Nephron (organoid): Measurements from ENCODE around the gene ADARB2.

Experiments
- H3K27ac Mint-ChIP-seq, 3 experiments: 2 replicates each; pipeline ENCODE4 v1.8.0; 2020; ENCODE audit warnings: mixed read lengths in 3 of 3, mild to moderate bottlenecking in 2 of 3, moderate library complexity in 1 of 3
- H3K27me3 Mint-ChIP-seq: 2 replicates; pipeline ENCODE4 v1.8.0; 2021; ENCODE audit warnings: low read depth, mild to moderate bottlenecking, moderate library complexity, mixed read lengths
- H3K36me3 Mint-ChIP-seq: 2 replicates; pipeline ENCODE4 v1.8.0; 2020; ENCODE audit warnings: low read depth, mixed read lengths
- H3K4me1 Mint-ChIP-seq: 2 replicates; pipeline ENCODE4 v1.8.0; 2020; ENCODE audit warnings: mixed read lengths
- H3K4me3 Mint-ChIP-seq, 3 experiments: 2 replicates each; pipeline ENCODE4 v1.8.0; 2020; ENCODE audit warnings: mild to moderate bottlenecking in 3 of 3, mixed read lengths in 3 of 3, moderate library complexity in 2 of 3
- H3K9me3 Mint-ChIP-seq: 2 replicates; pipeline ENCODE4 v1.8.0; 2020; ENCODE audit warnings: mixed read lengths
- TF ChIP-seq, protein P1 (sequence below), 3 experiments: fragments of 200-600 bp; sonication (generic); IDR thresholded peaks; one replicate each; pipeline ENCODE4 v1.5.0; 2021; ENCODE audit warnings: antibody characterized with exemption in 3 of 3; ENCODE audit not compliant: unreplicated experiment in 3 of 3

The ADARB2 gene

DNA sequence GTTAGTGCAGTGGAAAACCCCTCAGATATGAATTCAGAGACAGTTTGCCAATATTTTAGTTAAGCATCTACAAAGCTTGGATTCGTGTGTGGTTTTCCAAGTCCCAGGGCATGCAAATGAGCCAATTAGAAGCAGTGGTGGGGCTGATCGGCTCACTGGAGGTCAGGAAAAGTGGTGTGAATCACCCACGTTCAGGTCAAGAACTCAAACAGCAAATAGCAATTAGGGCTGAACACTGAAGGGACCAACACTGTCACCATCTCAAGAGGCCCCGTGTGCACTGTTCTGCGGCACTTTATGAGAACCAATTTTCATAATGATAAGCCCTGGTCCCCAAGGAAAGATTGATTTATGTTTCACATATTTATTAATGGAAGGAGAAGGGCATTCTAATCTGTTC, 68.9 kb downstream of the ADARB2 start:
- no peaks in the 10 kb centered on the region for H3K36me3 Mint-ChIP-seq
- TF ChIP-seq, protein P1, sequence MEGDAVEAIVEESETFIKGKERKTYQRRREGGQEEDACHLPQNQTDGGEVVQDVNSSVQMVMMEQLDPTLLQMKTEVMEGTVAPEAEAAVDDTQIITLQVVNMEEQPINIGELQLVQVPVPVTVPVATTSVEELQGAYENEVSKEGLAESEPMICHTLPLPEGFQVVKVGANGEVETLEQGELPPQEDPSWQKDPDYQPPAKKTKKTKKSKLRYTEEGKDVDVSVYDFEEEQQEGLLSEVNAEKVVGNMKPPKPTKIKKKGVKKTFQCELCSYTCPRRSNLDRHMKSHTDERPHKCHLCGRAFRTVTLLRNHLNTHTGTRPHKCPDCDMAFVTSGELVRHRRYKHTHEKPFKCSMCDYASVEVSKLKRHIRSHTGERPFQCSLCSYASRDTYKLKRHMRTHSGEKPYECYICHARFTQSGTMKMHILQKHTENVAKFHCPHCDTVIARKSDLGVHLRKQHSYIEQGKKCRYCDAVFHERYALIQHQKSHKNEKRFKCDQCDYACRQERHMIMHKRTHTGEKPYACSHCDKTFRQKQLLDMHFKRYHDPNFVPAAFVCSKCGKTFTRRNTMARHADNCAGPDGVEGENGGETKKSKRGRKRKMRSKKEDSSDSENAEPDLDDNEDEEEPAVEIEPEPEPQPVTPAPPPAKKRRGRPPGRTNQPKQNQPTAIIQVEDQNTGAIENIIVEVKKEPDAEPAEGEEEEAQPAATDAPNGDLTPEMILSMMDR (IDR thresholded peaks at IDR 0.05; ENCODE audit: unreplicated experiment in 3 of 3): no peak
- H3K4me1 Mint-ChIP-seq: peaks cover 4% of the 10 kb centered on the region
- H3K27me3 Mint-ChIP-seq: peaks cover 8% of the 10 kb centered on the region
- H3K9me3 Mint-ChIP-seq: no peaks in the 10 kb centered on the region
- H3K4me3 Mint-ChIP-seq: no peak overlapping the region
- H3K27ac Mint-ChIP-seq: no peak overlapping the region

DNA sequence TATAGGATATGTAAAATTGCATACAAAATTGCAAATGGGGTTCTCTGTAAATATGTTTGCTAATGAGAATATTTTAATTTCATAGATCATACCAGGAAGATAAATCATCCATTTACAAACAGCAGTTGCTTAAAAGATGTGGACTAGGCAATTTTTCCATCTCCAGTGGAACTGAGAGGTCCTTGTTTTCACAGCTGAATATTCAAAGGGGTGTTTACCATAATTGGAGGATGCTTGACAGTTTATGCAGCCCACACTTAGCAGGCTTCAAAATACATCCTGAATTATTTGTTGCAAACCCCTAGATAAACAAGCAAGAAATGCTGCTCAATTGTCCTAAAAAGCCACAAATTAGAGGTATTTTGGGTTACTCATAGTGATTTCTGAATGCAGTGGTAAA, 69.9 kb downstream of the ADARB2 start:
- TF ChIP-seq, protein P1 (IDR thresholded peaks at IDR 0.05; ENCODE audit: unreplicated experiment in 3 of 3): no peak
- no peaks in the 10 kb centered on the region for H3K36me3 Mint-ChIP-seq
- H3K27me3 Mint-ChIP-seq: peaks cover 8% of the 10 kb centered on the region
- H3K27ac Mint-ChIP-seq: no peak overlapping the region
- no peaks in the 10 kb centered on the region for H3K9me3 Mint-ChIP-seq
- H3K4me1 Mint-ChIP-seq: peaks cover 4% of the 10 kb centered on the region
- H3K4me3 Mint-ChIP-seq: no peak overlapping the region

DNA sequence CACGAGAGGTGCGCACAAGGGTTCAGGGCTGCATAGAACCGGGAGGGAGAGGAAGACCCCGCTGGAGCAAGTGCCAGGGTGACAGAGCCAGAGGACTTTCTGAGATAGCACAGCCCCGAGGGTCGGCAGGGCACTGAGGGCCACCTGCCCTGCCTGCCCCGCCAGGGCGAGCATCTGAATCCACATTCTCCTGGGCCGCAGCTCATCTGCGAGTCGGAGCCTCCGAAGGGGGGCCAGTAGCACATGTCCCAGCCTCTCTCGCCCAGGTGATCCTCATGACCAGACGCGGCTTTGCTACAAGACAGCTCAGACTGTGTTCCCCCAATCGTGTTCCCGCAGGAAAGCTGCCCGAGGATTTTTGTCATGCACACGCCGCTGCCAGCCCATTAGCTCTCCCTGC, 71.2 kb downstream of the ADARB2 start:
- Mint-ChIP-seq H3K4me1 (peaks cover 4% of the 10 kb centered on the region), H3K27me3 (peaks cover 8% of the 10 kb centered on the region), H3K9me3 (peaks cover under 1% of the 10 kb centered on the region)

DNA sequence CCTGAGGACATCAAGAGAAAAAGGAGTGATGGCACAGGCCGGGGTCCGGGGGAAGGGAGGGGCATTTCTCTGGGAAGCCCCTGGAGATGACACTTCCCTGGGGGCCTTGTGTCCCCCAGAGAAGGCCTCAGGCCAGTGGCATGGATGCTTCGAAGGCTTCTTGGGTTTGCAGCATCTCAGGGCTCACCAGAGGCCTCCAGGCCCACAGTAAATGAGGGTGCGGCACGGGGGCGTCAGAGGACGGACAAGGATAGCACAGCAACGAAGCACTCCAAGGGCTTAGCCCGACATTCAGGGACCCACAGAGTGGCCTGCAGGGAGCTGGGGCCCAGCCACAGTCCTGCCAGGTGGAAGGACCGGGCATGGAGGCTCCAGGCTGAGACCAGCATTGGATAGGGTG, 71.6 kb downstream of the ADARB2 start:
- H3K27ac Mint-ChIP-seq: no peak overlapping the region
- no peak overlapping the region for H3K4me3 Mint-ChIP-seq
- peaks cover 11% of the 10 kb centered on the region for H3K27me3 Mint-ChIP-seq
- peaks cover 4% of the 10 kb centered on the region for H3K4me1 Mint-ChIP-seq
- no peaks in the 10 kb centered on the region for H3K36me3 Mint-ChIP-seq
- TF ChIP-seq, protein P1 (IDR thresholded peaks at IDR 0.05; ENCODE audit: unreplicated experiment in 3 of 3): no peak
- H3K9me3 Mint-ChIP-seq: peaks cover 5% of the 10 kb centered on the region

More for the DNA sequence above, 71.2 kb downstream of the ADARB2 start:
- H3K4me3 Mint-ChIP-seq: no peak overlapping the region
- H3K27ac Mint-ChIP-seq: no peak overlapping the region
- no peaks in the 10 kb centered on the region for H3K36me3 Mint-ChIP-seq
- TF ChIP-seq, protein P1 (IDR thresholded peaks at IDR 0.05; ENCODE audit: unreplicated experiment in 3 of 3): no peak

DNA sequence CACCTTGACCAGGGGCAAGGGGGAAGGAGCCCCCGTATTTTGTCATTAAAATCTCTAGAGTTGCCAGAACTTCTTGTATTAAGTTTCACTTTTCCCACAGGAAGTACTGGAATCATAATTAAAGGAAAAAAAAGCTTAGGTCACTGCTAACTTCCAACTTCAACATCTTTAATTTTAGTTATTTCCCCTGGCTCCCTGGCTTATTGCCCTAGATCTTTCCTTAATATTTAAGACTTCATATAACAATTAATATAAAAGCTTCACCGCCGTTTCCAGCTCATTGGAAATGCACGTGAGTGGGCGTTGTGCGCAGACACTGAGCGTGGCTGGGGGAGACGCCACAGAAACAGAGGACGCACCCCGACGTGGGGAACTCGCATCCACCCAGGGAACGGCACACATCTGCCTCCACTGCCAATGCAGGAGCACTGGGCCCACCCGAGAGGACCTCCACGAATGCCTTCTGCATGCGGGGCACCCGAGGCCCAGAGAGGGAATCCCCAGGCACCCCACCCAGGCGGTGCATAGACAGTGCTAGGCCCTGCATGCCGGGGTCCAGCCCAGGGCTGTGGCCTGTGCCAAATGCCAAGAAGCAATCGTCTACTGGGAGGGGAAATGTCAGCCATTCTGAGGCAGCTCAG, 72.2 kb downstream of the ADARB2 start:
- no peak overlapping the region for H3K4me3 Mint-ChIP-seq
- peaks cover 4% of the 10 kb centered on the region for H3K4me1 Mint-ChIP-seq
- H3K36me3 Mint-ChIP-seq: no peaks in the 10 kb centered on the region
- H3K9me3 Mint-ChIP-seq: peaks cover 6% of the 10 kb centered on the region
- H3K27ac Mint-ChIP-seq: no peak overlapping the region
- TF ChIP-seq, protein P1 (IDR thresholded peaks at IDR 0.05; ENCODE audit: unreplicated experiment in 3 of 3): no peak
- H3K27me3 Mint-ChIP-seq: peaks cover 14% of the 10 kb centered on the region

DNA sequence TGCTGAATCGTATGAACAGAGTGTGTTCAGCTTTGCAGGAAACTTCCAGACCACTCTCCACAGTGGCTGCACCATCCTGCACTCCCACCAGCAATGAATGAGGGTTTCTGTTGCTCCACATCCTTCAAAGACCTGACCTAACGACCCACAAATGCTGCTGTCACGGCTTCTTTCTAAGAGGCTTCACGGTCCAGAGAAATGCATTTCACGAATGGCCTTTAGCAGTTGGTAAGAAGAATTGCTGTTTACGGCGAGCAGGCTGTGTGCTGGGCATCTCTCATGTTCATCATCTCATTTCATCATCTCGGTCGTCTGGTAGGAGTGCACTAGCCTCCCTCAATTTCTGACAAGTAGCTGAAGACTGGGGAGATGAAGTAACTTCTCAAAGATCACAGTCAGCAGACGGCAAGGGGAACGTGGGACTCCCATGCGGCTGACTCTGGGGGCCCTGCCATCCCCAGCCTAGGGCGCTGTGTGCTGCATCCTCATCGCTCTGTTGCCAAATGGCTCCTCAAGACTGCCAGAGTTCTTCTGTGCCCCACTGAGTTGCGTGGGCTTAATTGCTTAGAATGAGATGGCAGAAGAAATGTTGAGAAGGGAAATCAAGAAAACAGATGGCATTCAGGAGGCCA, 72.9 kb downstream of the ADARB2 start:
- TF ChIP-seq, protein P1 (IDR thresholded peaks at IDR 0.05; ENCODE audit: unreplicated experiment in 3 of 3): no peak
- no peaks in the 10 kb centered on the region for H3K36me3 Mint-ChIP-seq
- no peak overlapping the region for H3K27ac Mint-ChIP-seq
- H3K4me3 Mint-ChIP-seq: no peak overlapping the region
- H3K4me1 Mint-ChIP-seq: peaks cover 4% of the 10 kb centered on the region
- peaks cover 14% of the 10 kb centered on the region for H3K27me3 Mint-ChIP-seq
- peaks cover 6% of the 10 kb centered on the region for H3K9me3 Mint-ChIP-seq
